AG04449 (cell line): Measurements from ENCODE around the gene DIS3L2.

ENCODE experiments used
- CTCF ChIA-PET: fragments of 350-600 bp; formaldehyde crosslinking; extraction: SDS; loops from one replicate; lab custom pipeline; 2021; ENCODE audit warnings: antibody characterized with exemption; lab: Yijun Ruan, JAX
- POLR2A ChIA-PET: fragments of 400-600, 350-600 bp; formaldehyde crosslinking; extraction: SDS; loops from one replicate; lab custom pipeline; 2020; ENCODE audit warnings: antibody characterized with exemption, inconsistent platforms; lab: Yijun Ruan, JAX
- DNase-seq: peaks from one replicate; pipeline ENCODE4 v3.0.0-alpha.2; 2010; ENCODE audit warnings: low read depth, low spot score
- H3K4me3 ChIP-seq: 2 replicates; pipeline ENCODE4 v1.5.1; 2011; ENCODE audit warnings: low read depth, mild to moderate bottlenecking, control low read depth, low read length
- CTCF ChIP-seq: IDR thresholded peaks from one replicate; pipeline ENCODE4 v1.5.1; 2011; ENCODE audit warnings: mild to moderate bottlenecking, moderate library complexity, low read length, control low read depth, inconsistent platforms; ENCODE audit not compliant: insufficient read depth; ENCODE audit errors: missing control alignments

Gene DIS3L2

GRCh38 chr2:231919341-231920035 is 42.0 kb upstream of the DIS3L2 start:
- no peak overlapping the region for H3K4me3 ChIP-seq
- ChIA-PET POLR2A (no interaction called here), CTCF (interaction anchor here (7.2 to 11.9 kb wide), 4 partner anchors 13 to 404 kb away, joined by 62 to 147 read pairs (median 86); no protein-coding TSS in a partner anchor)
- DNase-seq, result no peak
- no peak for TF ChIP-seq CTCF

DNA sequence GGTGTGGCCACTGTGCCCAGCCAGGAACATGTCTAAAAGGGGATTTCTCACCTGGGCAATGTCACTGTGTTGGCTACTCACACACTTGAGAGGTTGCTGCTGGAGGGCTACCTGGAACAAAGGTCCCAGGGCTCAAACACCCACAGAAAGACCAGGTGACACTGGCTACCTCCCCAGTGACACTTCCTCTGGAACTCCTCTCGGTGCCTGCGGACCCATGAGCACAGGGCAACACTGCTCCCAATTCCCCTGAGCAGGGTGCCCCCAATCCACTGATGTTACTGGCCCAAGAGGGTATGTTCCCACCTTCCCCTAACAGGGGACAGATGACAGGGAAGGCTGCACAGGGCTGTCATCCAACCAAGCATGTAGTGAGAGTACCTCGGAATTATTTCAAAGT is 41.1 kb upstream of the DIS3L2 start:
- H3K4me3 ChIP-seq, result no peak overlapping the region
- ChIA-PET CTCF (interaction anchor here (1.0 to 11.9 kb wide), 7 partner anchors 14 to 445 kb away, joined by 3 to 147 read pairs (median 62); no protein-coding TSS in a partner anchor), POLR2A (no interaction called here)
- TF ChIP-seq CTCF, result no peak
- no peak for DNase-seq

- ChIA-PET POLR2A (no interaction called here), CTCF (interaction anchor here (1.0 to 11.9 kb wide), 7 partner anchors 14 to 445 kb away, joined by 3 to 147 read pairs (median 62); no protein-coding TSS in a partner anchor)
- H3K4me3 ChIP-seq, result no peak overlapping the region
- DNase-seq, result no peak
- TF ChIP-seq CTCF, result no peak
Observed at GRCh38 chr2:231920795-231921194, 40.7 kb upstream of the DIS3L2 start.

DNA sequence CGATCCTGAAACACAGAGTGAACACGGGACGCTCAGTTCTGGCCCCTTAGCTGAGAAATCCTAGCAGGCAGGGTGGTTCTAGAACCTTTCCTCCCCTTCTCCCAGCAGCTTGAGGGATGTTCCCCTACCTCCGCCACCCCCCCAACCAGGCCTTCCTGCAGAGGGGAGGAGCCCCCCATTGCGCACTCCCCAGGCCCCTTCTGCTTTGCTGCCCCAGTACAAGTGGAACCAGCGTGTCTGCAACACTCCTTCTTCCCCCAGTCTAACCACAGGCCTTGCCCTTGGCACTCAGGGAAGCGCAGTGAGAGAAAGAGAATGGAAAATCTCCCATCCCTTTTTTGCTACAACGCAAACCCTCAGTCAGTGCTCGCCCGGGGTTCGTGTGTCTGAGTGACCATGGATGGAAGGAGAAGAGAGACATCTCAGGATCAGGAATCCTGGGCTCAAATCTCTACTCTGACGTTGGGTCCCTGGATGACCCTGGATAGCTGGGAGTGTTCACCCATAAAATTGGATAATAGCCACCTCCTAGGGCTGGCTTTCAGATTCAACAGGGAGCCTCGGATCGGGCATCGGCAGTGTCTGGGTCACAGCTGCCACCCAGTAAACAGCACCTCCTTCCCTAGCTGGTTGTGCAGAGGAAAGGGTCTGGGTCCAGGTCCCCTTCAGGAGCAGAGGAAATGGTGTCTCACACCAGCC is 39.1 kb upstream of the DIS3L2 start:
- POLR2A ChIA-PET, result no interaction called here
- TF ChIP-seq CTCF, result no peak
- no peak for DNase-seq
- CTCF ChIA-PET, result interaction anchor here (0.9 to 11.9 kb wide), 11 partner anchors 14 to 508 kb away, joined by 3 to 147 read pairs (median 5); no protein-coding TSS in a partner anchor
- no peak overlapping the region for H3K4me3 ChIP-seq

DNA sequence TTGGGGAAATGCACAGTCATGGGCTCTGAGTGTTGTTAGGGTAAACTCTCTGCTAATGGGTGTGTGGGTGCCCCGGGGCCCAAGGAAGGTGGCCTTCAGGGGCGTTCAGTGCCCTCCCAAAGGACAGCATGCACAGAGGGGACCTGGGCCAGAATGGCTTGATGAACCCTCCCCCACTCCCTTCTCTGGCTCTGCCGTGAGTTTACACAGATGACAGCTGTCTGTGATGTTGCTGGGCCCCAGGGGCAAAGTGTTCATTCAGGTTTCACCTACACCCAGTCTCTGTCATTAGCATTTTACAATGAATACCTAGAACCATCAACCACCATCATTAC is 38.5 kb upstream of the DIS3L2 start:
- ChIA-PET POLR2A (no interaction called here), CTCF (interaction anchor here (1.0 to 11.9 kb wide), 10 partner anchors 11 to 411 kb away, joined by 3 to 147 read pairs (median 13); no protein-coding TSS in a partner anchor)
- no peak for DNase-seq
- TF ChIP-seq CTCF, result no peak
- H3K4me3 ChIP-seq, result no peak overlapping the region
